ENCODE measurements around the gene MYO9B. TPM values are rescaled to one million over a fixed set of nuclear protein-coding genes. Genes with fewer than 3 reads are reported as not detected.
"Not testable (repeated sequence)": the region's sequence is repeated elsewhere in the genome, so short reads cannot be mapped to it uniquely, and the experiment has no call there.

Gene MYO9B
- total RNA-seq, 6 experiments from 2014 or later, result 25.4 to 38.7 (median 36.0) TPM

DNA sequence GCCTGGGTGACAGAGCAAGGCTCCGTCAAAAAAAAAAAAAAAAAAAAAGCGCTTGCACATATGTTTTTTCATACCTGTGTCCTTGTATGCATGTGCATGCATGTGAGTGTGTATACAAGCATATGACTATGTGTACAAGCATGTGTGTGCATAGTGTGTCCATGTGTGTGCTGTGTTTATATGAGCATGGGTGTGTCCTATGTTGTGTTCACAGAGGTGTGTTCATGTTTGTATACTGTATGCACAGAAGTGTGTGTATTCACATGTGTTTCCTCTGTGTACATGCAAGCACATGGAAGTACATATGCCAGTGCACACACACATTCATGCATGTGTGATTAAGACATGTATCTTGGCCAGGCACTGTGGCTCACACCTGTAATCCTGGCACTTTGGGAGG is 17.1 kb downstream of the MYO9B start:
- H3K9me3 ChIP-seq, result no peaks in the 10 kb centered on the region
- H3K27me3 ChIP-seq, result no peaks in the 10 kb centered on the region
- no peaks in the 10 kb centered on the region for H3K36me3 ChIP-seq
- DNase-seq (no peak), ATAC-seq (no peak)
- intact Hi-C loops (cut with DNase I), result no loop called here
- H3K4me3 ChIP-seq, result no peak overlapping the region
- no peak overlapping the region for H3K27ac ChIP-seq
- TF ChIP-seq, protein P1, sequence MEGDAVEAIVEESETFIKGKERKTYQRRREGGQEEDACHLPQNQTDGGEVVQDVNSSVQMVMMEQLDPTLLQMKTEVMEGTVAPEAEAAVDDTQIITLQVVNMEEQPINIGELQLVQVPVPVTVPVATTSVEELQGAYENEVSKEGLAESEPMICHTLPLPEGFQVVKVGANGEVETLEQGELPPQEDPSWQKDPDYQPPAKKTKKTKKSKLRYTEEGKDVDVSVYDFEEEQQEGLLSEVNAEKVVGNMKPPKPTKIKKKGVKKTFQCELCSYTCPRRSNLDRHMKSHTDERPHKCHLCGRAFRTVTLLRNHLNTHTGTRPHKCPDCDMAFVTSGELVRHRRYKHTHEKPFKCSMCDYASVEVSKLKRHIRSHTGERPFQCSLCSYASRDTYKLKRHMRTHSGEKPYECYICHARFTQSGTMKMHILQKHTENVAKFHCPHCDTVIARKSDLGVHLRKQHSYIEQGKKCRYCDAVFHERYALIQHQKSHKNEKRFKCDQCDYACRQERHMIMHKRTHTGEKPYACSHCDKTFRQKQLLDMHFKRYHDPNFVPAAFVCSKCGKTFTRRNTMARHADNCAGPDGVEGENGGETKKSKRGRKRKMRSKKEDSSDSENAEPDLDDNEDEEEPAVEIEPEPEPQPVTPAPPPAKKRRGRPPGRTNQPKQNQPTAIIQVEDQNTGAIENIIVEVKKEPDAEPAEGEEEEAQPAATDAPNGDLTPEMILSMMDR (IDR thresholded peaks at IDR 0.05), result no peak
- TF ChIP-seq POLR2A (IDR thresholded peaks at IDR 0.05), result no peak
- peaks cover 0 to 17% (median 4%) of the 10 kb centered on the region in 4 donors for H3K4me1 ChIP-seq
- 100% methylated on average over 1 of the region's 2 CpGs for WGBS (ENCODE audit: insufficient coverage, low coverage, low lambda C conversion rate, missing lambda C conversion rate)

DNA sequence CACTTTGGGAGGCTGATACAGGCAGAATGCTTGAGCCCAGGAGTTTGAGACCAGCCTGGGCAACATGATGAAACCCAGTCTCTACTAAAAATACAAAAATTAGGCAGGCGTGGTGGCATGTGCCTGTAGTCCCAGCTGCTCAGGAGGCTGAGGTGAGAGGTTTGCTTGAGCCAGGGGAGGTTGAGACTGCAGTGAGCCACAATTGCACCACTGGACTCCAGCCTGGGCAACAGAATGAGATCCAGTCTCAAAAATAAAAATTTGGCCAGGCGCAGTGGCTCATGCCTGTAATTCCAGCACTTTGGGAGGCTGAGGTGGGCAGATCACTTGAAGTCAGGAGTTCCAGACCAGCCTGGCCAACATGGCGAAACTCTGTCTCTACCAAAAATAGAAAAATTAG is 19.1 kb downstream of the MYO9B start:
- intact Hi-C loops (cut with DNase I), result not testable (repeated sequence)

DNA sequence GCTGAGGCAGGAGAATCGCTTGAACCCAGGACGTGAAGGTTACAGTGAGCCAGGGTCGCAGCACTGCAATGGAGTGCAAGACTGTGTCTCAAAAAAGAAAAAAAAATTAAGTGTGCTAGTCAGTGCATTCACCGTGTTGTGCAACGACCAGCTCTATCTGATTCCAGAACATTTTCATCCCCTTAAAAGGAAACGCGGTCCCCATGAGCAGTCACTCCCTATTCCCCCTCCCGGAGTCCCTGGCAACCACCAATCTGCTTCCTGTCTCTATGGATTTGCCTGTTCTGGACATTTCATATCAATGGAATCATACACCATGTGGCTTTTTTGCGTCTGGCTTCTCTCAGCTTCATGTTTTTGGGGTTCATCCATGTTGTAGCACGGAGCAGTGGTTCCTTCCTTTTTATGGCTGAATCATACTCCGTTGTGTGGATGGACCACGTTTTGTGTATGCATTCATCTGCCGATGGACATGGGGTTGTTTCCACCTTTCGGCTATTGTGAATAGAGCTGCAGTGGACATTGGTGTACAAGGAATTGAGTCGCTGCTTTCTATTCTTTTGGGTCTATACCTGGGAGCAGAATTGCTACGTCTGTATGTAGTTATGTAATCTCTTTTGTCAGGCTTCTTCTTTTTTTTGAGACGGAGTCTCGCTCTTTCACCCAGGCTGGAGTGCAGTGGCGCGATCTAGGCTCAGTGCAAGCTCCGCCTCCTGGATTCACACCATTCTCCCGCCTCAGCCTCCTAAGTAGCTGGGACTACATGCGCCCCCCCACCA is 19.8 kb downstream of the MYO9B start:
- WGBS (ENCODE audit: insufficient coverage, low coverage, low lambda C conversion rate, missing lambda C conversion rate), result 78% methylated on average over 23 of the region's 23 CpGs
- Histone ChIP-seq H3K27ac (peak overlapping the region in 2 of 3 donors; percentile 20 to 49), H3K27me3 (no peaks in the 10 kb centered on the region), H3K9me3 (no peaks in the 10 kb centered on the region), H3K4me1 (peaks cover 0 to 26% (median 9%) of the 10 kb centered on the region in 4 donors), H3K4me3 (no peak overlapping the region), H3K36me3 (no peaks in the 10 kb centered on the region)
- TF ChIP-seq, protein P1 (IDR thresholded peaks at IDR 0.05), result no peak
- TF ChIP-seq POLR2A (IDR thresholded peaks at IDR 0.05), result no peak
- ATAC-seq (peak; percentile 9 to 28 (median 20)), DNase-seq (no peak)
- intact Hi-C loops (cut with DNase I), result no loop called here

More for the DNA sequence above, 19.1 kb downstream of the MYO9B start:
- H3K36me3 ChIP-seq, DNase-seq, H3K27me3 ChIP-seq, ATAC-seq, H3K4me3 ChIP-seq, H3K9me3 ChIP-seq: not testable (repeated sequence)
- H3K4me1 ChIP-seq, result peaks cover 0 to 26% (median 9%) of the 10 kb centered on the region in 4 donors
- peak overlapping the region in 2 of 3 donors; percentile 13 to 49 for H3K27ac ChIP-seq
- 93% methylated on average over 3 of the region's 3 CpGs for WGBS (ENCODE audit: insufficient coverage, low coverage, low lambda C conversion rate, missing lambda C conversion rate)

DNA sequence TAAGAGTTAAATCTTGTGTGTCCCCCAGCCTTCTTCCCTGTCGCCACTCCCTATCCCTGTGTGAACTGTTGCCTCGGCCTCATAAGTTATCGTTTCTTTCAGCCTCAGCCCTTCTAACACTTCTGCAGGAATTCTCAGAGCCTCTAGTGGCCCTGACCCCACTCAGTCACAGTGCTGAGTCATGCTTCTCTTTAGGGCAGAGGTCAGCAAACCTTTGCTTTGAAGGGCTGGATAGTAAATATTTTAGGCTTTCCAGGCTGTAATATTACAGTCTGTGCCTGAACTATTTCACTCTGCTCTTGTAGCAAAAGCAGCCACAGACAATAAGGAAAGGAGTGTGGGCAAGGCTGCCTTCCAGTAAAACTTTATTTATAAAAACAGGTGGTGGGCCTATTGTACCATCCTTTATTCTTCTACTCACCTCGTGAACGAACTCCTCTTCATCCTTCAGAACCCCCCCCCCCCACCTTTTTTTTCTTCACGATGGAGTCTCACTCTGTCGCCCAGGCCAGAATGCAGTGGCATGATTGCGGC is 22.1 kb downstream of the MYO9B start:
- peak; percentile 92 to 96 (median 95) for ATAC-seq
- Histone ChIP-seq H3K27ac (peak overlapping the region; percentile 24 to 68 (median 57)), H3K27me3 (no peaks in the 10 kb centered on the region), H3K4me3 (no peak overlapping the region), H3K9me3 (no peaks in the 10 kb centered on the region), H3K36me3 (peaks cover 0 to 7% (median 3%) of the 10 kb centered on the region in 4 donors), H3K4me1 (peaks cover 0 to 26% (median 9%) of the 10 kb centered on the region in 4 donors)
- TF ChIP-seq POLR2A (IDR thresholded peaks at IDR 0.05), result no peak
- TF ChIP-seq, protein P1 (IDR thresholded peaks at IDR 0.05), result no peak
- 39% methylated on average over 8 of the region's 8 CpGs for WGBS (ENCODE audit: insufficient coverage, low coverage, low lambda C conversion rate, missing lambda C conversion rate)
- peak in 1 of 3 donors; percentile 77 for DNase-seq
- intact Hi-C loops (cut with DNase I), result no loop called here

DNA sequence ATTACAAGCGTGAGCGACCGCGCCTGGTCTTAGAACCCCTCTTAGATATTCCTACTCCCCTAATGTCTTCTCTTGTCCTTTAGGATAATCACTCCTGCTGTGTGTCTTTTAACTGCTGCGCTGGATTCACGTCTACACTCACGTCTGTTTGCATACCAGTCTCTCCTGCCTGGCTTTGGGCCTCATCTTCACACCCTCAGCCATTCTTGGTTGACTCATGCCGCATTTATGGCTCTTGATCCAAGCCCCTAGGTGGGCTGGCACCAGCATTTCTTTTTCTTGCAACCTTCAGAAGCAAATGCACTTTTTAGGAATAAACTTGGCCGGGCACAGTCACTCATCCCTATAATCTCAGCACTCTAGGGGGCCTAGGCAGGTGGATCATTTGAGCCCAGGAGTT is 22.7 kb downstream of the MYO9B start:
- H3K27ac ChIP-seq, result peak overlapping the region in 2 of 3 donors; percentile 57 to 68
- intact Hi-C loops (cut with DNase I), result no loop called here
- no peak for TF ChIP-seq POLR2A (IDR thresholded peaks at IDR 0.05)
- TF ChIP-seq, protein P1 (IDR thresholded peaks at IDR 0.05), result no peak

More for the DNA sequence above, 22.7 kb downstream of the MYO9B start:
- no peak overlapping the region for H3K4me3 ChIP-seq
- peaks cover 0 to 7% (median 3%) of the 10 kb centered on the region in 4 donors for H3K36me3 ChIP-seq
- ATAC-seq (no peak), DNase-seq (no peak)
- WGBS (ENCODE audit: insufficient coverage, low coverage, low lambda C conversion rate, missing lambda C conversion rate), result 83% methylated on average over 6 of the region's 9 CpGs
- no peaks in the 10 kb centered on the region for H3K27me3 ChIP-seq
- no peaks in the 10 kb centered on the region for H3K9me3 ChIP-seq
- H3K4me1 ChIP-seq, result peaks cover 0 to 26% (median 9%) of the 10 kb centered on the region in 4 donors

All from right lobe of liver (tissue), 6 donors.